ENCODE measurements around the gene DYDC1.

GRCh38 chr10:80344276-80344675 is 12.3 kb downstream of the DYDC1 start:
- no peak for TF ChIP-seq GATA2 (IDR thresholded peaks at IDR 0.05; ENCODE audit: low read depth, low read length)
- TF ChIP-seq GATA3 (IDR thresholded peaks at IDR 0.05; ENCODE audit: low read depth, low read length): no peak
